T-helper 1 cell treated with Interleukin-12 subunit alpha and Interleukin-12 subunit beta and Interleukin-4 antibody, amounts not matched to agents 30 μg/mL and 1 μg/mL, for 36 hours (primary cell): ENCODE results near the gene PTPRG.

Source experiments
- H3K27ac Mint-ChIP-seq: one replicate; pipeline ENCODE4 v1.8.0; 2021; ENCODE audit warnings: mild to moderate bottlenecking, mixed read lengths
- H3K27me3 Mint-ChIP-seq: one replicate; pipeline ENCODE4 v1.8.0; 2021; ENCODE audit warnings: low read depth, mixed read lengths
- H3K36me3 Mint-ChIP-seq: one replicate; pipeline ENCODE4 v1.8.0; 2021; ENCODE audit warnings: low read depth, mixed read lengths
- H3K4me1 Mint-ChIP-seq: one replicate; pipeline ENCODE4 v1.8.0; 2021; ENCODE audit warnings: low read depth, mixed read lengths
- H3K4me3 Mint-ChIP-seq: one replicate; pipeline ENCODE4 v1.8.0; 2021; ENCODE audit warnings: mild to moderate bottlenecking, moderate library complexity, mixed read lengths
- H3K9me3 Mint-ChIP-seq: one replicate; pipeline ENCODE4 v1.8.0; 2021; ENCODE audit warnings: mixed read lengths

PTPRG gene

DNA sequence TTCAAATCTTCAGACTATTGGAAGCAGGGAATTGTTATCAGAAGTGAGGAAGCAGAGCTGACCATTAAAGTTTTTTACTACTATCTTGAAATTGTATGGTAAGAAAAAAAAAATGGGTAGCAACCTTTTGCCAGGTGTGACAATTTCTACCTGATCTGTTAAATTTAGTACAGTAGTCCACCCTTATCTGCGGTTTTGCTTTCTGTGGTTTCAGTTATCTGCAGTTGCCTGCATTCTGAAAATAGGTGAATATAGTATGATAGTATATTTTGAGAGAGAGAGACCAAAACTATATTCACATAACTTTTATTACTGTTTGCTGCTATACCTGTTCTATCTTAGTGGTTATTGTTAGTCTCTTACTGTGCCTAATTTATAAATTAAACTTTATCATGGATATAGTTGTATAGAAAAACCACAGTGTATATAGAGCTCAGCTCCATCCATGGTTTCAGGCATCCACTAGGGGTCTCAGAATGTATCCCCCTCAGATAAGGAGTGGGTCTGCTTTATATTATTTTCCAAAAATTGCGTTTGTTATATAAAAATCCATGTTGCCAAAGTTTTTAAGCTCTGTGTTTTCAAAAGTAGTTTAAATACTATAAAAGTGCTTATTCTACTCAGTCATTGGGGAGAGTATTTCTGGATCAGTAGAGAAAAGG lies 69.9 kb downstream of the PTPRG start:
- H3K27me3 Mint-ChIP-seq, result no peaks in the 10 kb centered on the region
- no peaks in the 10 kb centered on the region for H3K9me3 Mint-ChIP-seq
- no peaks in the 10 kb centered on the region for H3K4me1 Mint-ChIP-seq
- H3K27ac Mint-ChIP-seq, result no peak overlapping the region
- no peaks in the 10 kb centered on the region for H3K36me3 Mint-ChIP-seq
- no peak overlapping the region for H3K4me3 Mint-ChIP-seq

DNA sequence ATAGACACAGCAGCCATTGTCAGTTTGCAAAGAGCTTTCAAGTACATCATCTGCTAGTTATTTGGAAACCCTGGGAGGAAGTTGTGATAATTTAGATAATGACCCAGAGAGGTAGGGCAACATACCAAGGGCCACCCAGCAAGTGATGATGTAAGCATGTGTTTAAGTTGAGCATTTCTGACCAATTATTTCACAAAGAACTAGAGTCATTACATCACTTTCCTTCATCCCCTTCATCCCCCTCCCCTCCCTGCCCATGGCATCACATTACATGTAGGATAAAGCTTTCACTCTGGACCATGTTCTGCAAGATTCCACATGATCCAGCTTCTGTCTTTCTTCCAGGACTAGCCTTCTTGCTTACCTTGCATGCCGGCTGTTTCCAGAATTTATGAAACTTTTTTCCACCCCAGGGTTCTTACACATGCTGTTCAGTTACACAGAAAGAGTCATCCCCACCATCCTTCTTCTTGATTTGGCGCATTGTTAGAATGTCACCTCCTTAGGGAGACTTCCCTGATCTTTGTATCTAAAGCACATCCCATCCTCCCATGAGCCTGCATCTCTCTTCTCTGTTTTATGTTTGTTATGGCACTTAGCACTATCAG lies 71.3 kb downstream of the PTPRG start:
- Mint-ChIP-seq H3K27me3 (no peaks in the 10 kb centered on the region), H3K36me3 (no peaks in the 10 kb centered on the region), H3K4me3 (no peak overlapping the region), H3K4me1 (no peaks in the 10 kb centered on the region), H3K9me3 (no peaks in the 10 kb centered on the region), H3K27ac (no peak overlapping the region)

GRCh38 chr3:61634678-61635077 lies 73.3 kb downstream of the PTPRG start:
- Mint-ChIP-seq H3K27ac (no peak overlapping the region), H3K4me1 (no peaks in the 10 kb centered on the region), H3K36me3 (no peaks in the 10 kb centered on the region), H3K9me3 (no peaks in the 10 kb centered on the region), H3K4me3 (no peak overlapping the region), H3K27me3 (no peaks in the 10 kb centered on the region)

DNA sequence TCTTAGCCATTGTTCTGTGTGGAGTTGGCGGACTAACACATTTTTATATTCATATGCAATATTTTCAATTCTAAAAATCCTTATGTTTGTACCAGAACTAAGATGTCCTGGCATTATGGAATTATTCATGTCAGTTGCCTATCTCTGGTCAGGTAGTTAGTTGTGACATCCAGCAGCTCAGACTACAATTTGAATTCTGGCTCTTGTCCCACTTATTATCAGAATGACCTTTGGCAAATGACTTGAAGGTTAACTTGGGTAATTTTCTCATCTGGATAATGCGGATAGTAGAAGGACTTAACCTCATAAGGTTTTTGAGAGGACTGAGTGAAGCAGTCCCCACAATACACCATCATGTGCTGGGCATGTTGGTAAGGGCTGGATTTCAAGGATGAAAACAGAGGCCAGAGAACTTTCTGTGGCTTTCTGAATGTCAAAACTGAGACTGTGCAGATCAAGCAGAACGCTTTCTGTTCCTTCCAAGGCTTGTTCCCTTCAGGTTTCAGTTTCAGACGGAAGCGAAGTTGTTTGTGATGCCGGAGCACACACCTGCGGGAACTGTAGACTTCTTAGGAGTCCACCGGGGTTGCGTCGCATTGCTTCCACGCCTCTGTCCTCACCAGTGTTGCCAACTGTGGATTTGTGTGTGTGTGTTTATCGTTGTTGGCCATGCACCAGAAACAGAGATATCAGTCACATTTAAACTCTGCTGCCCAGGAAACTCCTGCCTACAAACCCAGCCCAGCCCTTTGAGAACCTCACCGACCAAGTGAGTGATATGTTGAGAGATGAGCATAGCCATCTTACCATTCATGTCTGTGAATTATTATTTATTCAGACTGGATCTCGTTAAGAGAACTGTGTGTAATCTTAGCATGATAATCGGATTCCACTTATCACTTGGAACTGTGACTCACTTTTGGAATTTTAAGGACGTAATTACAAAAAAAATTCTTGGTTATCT lies 76.0 kb downstream of the PTPRG start:
- H3K9me3 Mint-ChIP-seq, result no peaks in the 10 kb centered on the region
- no peaks in the 10 kb centered on the region for H3K4me1 Mint-ChIP-seq
- H3K27ac Mint-ChIP-seq, result no peak overlapping the region
- no peaks in the 10 kb centered on the region for H3K27me3 Mint-ChIP-seq
- no peak overlapping the region for H3K4me3 Mint-ChIP-seq
- no peaks in the 10 kb centered on the region for H3K36me3 Mint-ChIP-seq

GRCh38 chr3:61638741-61639140 lies 77.4 kb downstream of the PTPRG start:
- no peaks in the 10 kb centered on the region for H3K9me3 Mint-ChIP-seq
- H3K27me3 Mint-ChIP-seq, result no peaks in the 10 kb centered on the region
- no peaks in the 10 kb centered on the region for H3K36me3 Mint-ChIP-seq
- no peaks in the 10 kb centered on the region for H3K4me1 Mint-ChIP-seq
- H3K27ac Mint-ChIP-seq, result no peak overlapping the region
- H3K4me3 Mint-ChIP-seq, result no peak overlapping the region

- H3K9me3 Mint-ChIP-seq, result no peaks in the 10 kb centered on the region
- H3K27ac Mint-ChIP-seq, result no peak overlapping the region
- H3K4me3 Mint-ChIP-seq, result no peak overlapping the region
- H3K36me3 Mint-ChIP-seq, result no peaks in the 10 kb centered on the region
- H3K27me3 Mint-ChIP-seq, result no peaks in the 10 kb centered on the region
- no peaks in the 10 kb centered on the region for H3K4me1 Mint-ChIP-seq
Measured at GRCh38 chr3:61639991-61640390, 78.6 kb downstream of the PTPRG start.

DNA sequence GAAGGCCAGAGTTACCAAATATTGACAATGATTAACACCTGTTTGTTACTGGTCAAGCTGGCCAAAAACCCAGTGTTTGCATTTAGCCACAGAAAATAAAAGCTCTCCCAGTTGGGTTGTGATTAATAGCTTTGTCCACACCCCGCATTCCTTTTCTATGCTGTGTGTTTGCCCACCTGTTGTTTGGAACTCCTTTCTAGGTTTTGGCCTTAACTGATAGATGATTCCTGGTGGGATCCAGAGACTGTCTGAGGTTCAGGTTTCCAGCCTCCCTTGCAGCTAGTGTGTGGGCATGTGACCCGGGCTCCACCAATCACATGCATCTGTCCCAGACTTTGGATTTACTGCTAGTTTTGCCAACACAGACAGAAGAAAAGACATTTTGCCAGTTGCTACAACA lies 83.8 kb downstream of the PTPRG start:
- Mint-ChIP-seq H3K27ac (no peak overlapping the region), H3K9me3 (no peaks in the 10 kb centered on the region), H3K27me3 (no peaks in the 10 kb centered on the region)

DNA sequence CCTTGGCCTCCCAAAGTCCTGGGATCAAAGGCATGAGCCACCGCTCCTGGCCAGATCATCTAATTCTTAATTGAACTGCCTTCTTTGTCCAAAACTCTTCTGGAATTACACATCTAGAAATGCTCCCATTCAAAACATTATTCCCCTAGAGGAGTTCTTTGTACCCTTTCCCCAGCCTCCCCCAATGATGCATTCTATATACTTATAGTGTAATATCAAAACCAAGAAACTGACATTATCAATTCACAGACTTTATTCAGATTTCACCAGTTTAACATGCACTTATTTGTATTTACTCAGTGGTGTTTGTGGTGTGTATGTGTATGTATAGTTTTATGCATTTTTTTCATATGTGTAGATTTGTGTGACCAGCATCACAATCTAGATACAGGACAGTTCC lies 85.0 kb downstream of the PTPRG start:
- Mint-ChIP-seq H3K27me3 (no peaks in the 10 kb centered on the region), H3K36me3 (no peaks in the 10 kb centered on the region), H3K27ac (no peak overlapping the region), H3K9me3 (no peaks in the 10 kb centered on the region), H3K4me3 (no peak overlapping the region), H3K4me1 (no peaks in the 10 kb centered on the region)

More for the DNA sequence above, 83.8 kb downstream of the PTPRG start:
- Mint-ChIP-seq H3K4me3 (no peak overlapping the region), H3K36me3 (no peaks in the 10 kb centered on the region), H3K4me1 (no peaks in the 10 kb centered on the region)

- no peaks in the 10 kb centered on the region for H3K9me3 Mint-ChIP-seq
- no peaks in the 10 kb centered on the region for H3K4me1 Mint-ChIP-seq
- H3K27me3 Mint-ChIP-seq, result no peaks in the 10 kb centered on the region
- H3K36me3 Mint-ChIP-seq, result no peaks in the 10 kb centered on the region
- no peak overlapping the region for H3K27ac Mint-ChIP-seq
- H3K4me3 Mint-ChIP-seq, result no peak overlapping the region
Measured at GRCh38 chr3:61646851-61647525, 85.6 kb downstream of the PTPRG start.

DNA sequence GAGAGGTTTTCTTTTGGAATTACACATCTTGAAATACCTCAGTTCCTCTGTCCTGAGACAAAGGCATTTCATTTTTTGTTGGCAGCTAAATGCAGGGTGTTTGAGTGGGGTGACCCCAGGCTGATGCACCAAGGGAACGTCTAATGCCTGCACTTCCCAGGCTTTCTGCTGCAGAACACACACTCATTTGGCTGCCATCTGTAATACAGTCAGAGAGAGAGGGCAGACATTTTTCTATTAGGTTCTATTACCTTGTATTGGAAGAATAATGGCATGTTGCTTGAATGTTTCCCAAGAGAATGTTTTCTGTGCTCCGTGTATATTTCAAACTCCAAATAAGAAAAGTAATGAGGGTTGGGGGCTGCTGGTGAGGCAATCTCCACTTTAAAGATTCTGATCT lies 87.1 kb downstream of the PTPRG start:
- H3K4me3 Mint-ChIP-seq, result no peak overlapping the region
- H3K27me3 Mint-ChIP-seq, result no peaks in the 10 kb centered on the region
- no peaks in the 10 kb centered on the region for H3K36me3 Mint-ChIP-seq
- H3K4me1 Mint-ChIP-seq, result no peaks in the 10 kb centered on the region
- no peak overlapping the region for H3K27ac Mint-ChIP-seq
- H3K9me3 Mint-ChIP-seq, result no peaks in the 10 kb centered on the region

- H3K4me1 Mint-ChIP-seq, result no peaks in the 10 kb centered on the region
- no peak overlapping the region for H3K4me3 Mint-ChIP-seq
- no peaks in the 10 kb centered on the region for H3K9me3 Mint-ChIP-seq
- no peaks in the 10 kb centered on the region for H3K27me3 Mint-ChIP-seq
- H3K27ac Mint-ChIP-seq, result no peak overlapping the region
- H3K36me3 Mint-ChIP-seq, result no peaks in the 10 kb centered on the region
Measured at GRCh38 chr3:61649381-61650170, 88.2 kb downstream of the PTPRG start.

- Mint-ChIP-seq H3K9me3 (no peaks in the 10 kb centered on the region), H3K36me3 (no peaks in the 10 kb centered on the region), H3K27ac (no peak overlapping the region), H3K4me1 (no peaks in the 10 kb centered on the region), H3K4me3 (no peak overlapping the region), H3K27me3 (no peaks in the 10 kb centered on the region)
Measured at GRCh38 chr3:61650276-61650675, 88.9 kb downstream of the PTPRG start.

DNA sequence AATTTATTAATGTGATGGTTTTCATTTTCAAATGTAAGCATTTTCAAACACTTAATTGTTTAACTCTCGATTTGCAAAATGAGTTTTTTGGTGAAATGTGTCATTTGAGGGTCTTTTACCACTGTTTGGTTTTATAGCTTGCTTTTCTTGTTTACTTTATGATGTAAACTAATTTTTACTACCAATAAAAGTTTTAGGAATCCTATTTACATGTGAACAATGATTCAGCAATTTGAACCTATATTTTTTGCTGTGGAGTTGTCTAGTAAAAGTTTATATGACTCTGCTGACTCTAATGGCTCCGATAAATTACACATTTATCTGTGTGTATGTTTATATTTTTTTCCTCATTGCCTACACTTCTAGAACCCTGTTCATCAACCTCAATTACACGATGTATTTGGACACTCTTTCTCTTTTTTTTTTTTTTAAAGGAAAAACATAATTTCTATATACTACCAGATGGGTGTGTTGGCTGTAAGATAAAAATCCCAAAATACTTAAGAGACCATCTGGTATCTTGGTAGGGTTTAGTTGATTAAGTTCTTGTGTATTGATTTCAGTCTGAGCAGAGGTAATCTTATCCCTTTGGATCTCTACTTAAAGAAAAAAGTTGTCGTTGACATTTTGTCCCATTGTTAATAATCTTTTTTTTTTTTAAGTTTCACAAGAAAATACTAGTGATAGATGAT lies 89.5 kb downstream of the PTPRG start:
- Mint-ChIP-seq H3K4me3 (no peak overlapping the region), H3K4me1 (no peaks in the 10 kb centered on the region), H3K27ac (no peak overlapping the region), H3K9me3 (no peaks in the 10 kb centered on the region), H3K27me3 (no peaks in the 10 kb centered on the region), H3K36me3 (no peaks in the 10 kb centered on the region)
